22Rv1 (cell line): ENCODE measurements around the gene ARHGAP27.
"Not testable (repeated sequence)": the region's sequence is repeated elsewhere in the genome, so short reads cannot be mapped to it uniquely, and the experiment has no call there.

ENCODE experiments used
- H3K27ac ChIP-seq: fragments of 450-650 bp; 2 replicates; pipeline ENCODE4 v1.5.1; 2017
- ZFX ChIP-seq: fragments of 450-650 bp; IDR thresholded peaks from 2 replicates; pipeline ENCODE4 v1.6.1; 2017; ENCODE audit warnings: antibody characterized with exemption, borderline replicate concordance
- TF ChIP-seq, protein P1 (sequence below): fragments of 450-650 bp; IDR thresholded peaks from 2 replicates; pipeline ENCODE4 v1.5.1; 2017; ENCODE audit warnings: mild to moderate bottlenecking

Gene ARHGAP27

DNA sequence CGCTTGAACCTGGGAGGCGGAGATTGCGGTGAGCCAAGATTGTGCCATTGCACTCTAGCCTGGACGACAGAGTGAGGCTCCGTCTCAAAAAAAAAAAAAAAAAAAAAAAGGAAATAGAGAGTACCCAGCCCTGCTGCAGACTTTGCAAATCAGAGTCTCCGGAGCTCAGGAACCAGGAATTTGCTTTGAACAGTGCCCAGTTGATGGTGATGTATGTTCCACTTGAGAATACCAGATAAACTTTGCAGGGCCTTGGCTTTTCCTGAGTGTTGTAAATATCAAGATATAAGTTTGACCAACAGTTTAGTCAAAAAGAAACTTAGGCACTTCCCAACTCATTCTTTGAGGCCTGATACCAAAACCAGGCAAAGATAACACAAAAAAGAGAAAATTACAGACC is 85.2 kb downstream of the ARHGAP27 start:
- H3K27ac ChIP-seq: no peak overlapping the region
- no peak for TF ChIP-seq ZFX

DNA sequence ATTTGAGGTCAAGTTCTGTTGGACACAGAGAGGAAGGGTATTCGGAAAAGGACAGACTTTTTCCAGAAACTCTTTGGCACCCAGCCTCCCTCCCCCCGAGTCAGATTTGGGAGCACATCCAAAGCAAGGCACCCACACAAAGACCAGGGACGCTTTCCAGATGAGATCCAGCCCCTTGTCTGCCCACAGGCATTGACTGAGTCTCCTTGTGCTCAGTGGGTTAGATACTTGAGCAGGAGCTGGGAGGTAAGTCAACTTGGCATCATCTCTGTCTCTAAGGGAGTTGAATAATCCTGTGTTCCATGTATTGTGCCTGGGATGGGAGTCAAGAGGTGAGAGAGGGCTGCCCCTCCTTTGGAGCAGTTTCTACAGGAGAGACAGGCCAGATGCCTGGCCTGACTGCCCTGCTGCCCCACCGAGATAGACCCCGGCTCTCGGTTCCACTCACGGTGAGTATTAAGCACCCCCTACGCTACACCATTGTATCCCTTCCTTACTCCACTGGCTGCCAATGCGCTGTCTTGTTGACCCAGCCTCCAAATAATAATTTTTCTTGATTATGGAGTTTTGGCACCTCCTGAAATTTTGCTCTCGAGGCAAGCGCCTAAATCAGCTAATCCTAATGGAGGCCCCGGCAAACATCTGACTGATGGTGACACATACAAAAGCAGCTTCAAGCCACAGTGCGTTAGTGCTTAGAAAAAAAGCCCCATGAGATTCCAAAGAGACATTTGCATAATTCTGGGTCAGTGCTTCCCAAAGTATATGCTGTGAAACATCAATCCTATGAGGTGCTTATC is 86.3 kb downstream of the ARHGAP27 start:
- no peak overlapping the region for H3K27ac ChIP-seq
- no peak for TF ChIP-seq ZFX
- TF ChIP-seq, protein P1, sequence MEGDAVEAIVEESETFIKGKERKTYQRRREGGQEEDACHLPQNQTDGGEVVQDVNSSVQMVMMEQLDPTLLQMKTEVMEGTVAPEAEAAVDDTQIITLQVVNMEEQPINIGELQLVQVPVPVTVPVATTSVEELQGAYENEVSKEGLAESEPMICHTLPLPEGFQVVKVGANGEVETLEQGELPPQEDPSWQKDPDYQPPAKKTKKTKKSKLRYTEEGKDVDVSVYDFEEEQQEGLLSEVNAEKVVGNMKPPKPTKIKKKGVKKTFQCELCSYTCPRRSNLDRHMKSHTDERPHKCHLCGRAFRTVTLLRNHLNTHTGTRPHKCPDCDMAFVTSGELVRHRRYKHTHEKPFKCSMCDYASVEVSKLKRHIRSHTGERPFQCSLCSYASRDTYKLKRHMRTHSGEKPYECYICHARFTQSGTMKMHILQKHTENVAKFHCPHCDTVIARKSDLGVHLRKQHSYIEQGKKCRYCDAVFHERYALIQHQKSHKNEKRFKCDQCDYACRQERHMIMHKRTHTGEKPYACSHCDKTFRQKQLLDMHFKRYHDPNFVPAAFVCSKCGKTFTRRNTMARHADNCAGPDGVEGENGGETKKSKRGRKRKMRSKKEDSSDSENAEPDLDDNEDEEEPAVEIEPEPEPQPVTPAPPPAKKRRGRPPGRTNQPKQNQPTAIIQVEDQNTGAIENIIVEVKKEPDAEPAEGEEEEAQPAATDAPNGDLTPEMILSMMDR: no peak

DNA sequence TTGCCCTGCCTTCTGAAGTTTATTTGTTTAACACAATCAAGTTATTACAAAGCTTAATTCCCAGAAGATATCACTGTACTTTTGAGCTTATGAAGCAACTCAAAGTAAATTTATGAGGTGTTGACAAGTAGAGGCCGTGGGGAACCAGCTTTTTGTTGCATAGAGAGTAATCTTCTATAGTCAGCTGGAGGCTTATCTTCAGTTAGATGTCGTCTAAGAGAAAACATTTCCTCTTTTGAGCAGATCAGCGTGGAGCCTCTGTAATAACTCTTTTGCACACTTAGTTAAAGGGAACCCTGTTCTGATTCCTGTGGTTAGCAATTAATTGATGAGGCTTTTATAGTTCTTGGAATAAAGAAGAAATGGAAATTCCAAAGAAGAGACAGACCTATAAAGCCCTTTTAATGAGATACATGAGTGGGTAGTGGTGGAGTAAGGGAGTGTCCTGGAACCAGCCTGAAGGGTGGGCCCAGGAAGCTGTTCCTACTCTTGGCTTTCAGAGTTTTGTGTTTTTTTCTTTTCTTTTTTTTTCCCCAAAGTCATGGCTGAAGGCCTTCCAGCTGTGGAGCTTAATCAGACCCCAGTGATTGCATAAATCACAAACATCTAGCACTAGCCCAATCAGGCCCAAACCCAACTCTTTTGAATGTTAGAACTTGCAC is 87.0 kb downstream of the ARHGAP27 start:
- no peak overlapping the region for H3K27ac ChIP-seq
- no peak for TF ChIP-seq ZFX
- TF ChIP-seq, protein P1: no peak

DNA sequence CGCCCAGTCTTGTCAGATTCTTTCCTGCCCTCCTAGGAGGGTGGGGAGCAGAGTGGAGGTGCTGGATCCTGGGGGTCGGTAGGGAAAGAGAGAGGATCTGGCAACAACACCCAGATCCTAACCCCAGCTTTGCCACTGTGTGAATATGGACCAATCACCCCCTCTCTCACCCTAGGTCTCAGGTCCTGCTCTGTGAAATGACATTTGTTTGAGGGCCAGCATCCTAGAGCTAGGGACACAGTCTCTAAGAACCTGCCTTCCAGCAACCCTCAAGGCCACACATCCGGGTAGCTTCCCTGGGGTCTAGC is 87.5 kb downstream of the ARHGAP27 start:
- TF ChIP-seq, protein P1: no peak
- TF ChIP-seq ZFX: no peak
- no peak overlapping the region for H3K27ac ChIP-seq

DNA sequence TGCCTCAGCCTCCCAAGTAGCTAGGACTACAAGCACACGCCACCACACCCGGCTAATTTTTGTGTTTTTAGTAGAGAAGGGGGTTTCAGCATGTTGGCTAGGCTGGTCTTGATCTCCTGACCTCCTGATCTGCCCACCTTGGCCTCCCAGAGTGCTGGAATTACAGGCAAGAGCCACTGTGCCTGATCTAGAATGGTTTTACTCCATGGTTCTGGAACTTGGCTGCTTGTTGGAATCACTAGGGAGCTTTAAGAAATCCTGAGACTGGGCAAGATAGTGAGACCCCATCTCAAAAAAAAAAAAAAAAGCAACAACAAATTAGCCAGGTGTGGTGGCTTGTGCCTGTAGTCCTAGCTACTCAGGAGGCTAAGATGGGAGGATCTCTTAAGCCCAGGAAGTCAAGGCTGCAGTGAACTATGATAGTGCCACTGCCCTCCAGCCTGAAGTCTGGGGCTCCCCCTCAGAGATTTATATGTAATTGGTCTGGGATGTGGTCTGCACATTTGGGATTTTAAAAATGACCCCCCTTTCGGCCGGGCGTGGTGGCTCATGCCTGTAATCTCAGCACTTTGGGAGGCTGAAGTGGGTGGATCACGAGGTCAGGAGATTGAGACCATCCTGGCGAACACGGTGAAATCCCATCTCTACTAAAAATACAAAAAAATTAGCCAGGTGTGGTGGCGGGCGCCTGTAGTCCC is 88.6 kb downstream of the ARHGAP27 start:
- H3K27ac ChIP-seq: not testable (repeated sequence)
